Astrocyte (in vitro differentiated cells and primary cell): ENCODE data around the gene C1QA.

Source experiments
- CTCF ChIP-seq: IDR thresholded peaks from 2 replicates; pipeline ENCODE4 v1.5.1; 2011; ENCODE audit warnings: low read depth, mild to moderate bottlenecking, inconsistent platforms, low read length, moderate library complexity; ENCODE audit not compliant: insufficient read depth
- EZH2 ChIP-seq: IDR thresholded peaks from 2 replicates; pipeline ENCODE4 v1.6.1; 2012; ENCODE audit warnings: mild to moderate bottlenecking, low read length, inconsistent platforms; ENCODE audit not compliant: insufficient read depth

DNA sequence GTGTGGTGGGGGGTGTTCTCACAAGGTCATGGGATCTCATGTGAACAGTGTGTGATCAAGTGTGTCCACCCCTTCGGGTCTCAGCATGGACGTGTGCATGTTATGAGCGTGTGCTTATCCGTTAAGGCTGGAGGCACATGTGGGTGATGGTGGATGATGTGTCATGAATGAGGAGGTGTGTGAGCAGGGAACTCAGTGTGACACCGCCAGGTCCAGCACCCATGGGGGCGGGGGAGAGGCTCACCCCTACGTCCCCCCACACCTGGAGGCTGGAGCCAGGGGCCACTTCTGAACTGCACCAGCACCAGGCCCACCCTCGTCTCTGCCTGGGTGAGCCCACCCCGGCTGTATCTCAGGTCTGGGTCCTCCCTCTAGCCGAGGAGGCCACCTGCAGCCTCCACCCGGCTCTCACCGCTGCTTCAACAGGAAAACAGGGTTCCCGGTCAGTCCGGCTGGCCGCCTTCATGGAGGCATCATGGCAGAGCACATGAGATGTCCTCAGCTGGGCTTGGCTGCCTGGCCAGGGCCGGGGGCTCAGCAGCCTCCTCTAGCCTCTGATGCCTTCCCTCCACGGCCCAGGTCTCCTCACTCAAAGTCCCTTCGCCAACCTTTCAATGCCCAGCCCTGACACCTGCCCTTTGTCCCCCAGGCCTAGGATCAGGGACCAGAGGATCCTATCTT is 34.2 kb upstream of the C1QA start:
- TF ChIP-seq CTCF, result no peak
- TF ChIP-seq EZH2, result no peak
